Tongue (tissue), 2 donors: Measurements from ENCODE around the gene FAIM2. TPM values are rescaled to one million over a fixed set of nuclear protein-coding genes. Genes with fewer than 3 reads are reported as not detected.

Source experiments
- DNase-seq: peaks from one replicate; pipeline ENCODE4 v3.0.0-alpha.2; 2015
- total RNA-seq: library from RNA; depleted of rRNA; stranded (reverse); fragments of >200 nt; gene quantifications from one replicate; pipeline ENCODE4 v1.2.3, GENCODE V29; 2014

Gene FAIM2
- total RNA-seq, 1 donor from 2014 or later = 7.8 TPM

DNA sequence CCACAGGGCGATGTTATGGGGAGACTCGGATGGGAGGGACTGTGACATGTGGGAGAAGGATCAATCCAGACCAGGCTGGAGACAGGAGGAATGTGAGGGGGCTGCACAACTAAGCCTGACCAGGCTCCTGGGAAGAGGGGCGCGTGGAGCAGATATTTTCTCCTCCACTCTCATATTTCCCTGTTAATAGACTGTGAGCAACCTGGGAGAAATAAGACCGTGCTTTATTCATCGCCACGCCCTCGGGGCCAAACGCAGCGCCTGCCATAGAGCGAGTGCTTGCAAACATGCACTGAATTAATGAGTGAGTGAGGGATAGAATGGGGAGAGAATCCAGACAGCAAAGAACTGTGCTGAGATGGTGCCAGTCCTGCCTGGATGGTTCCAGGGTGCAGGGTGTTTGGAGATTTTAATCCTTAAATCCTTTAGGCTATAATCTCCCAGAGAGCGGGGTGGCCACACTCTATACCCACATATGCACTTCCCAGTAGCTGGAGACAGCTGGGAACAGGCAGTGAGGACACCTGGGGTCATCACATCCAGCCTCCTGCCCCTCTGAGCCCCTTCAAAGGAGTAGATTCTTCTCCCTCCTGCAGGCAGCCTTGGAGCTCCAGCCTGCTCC lies 13.6 kb upstream of the FAIM2 start:
- no peak for DNase-seq

DNA sequence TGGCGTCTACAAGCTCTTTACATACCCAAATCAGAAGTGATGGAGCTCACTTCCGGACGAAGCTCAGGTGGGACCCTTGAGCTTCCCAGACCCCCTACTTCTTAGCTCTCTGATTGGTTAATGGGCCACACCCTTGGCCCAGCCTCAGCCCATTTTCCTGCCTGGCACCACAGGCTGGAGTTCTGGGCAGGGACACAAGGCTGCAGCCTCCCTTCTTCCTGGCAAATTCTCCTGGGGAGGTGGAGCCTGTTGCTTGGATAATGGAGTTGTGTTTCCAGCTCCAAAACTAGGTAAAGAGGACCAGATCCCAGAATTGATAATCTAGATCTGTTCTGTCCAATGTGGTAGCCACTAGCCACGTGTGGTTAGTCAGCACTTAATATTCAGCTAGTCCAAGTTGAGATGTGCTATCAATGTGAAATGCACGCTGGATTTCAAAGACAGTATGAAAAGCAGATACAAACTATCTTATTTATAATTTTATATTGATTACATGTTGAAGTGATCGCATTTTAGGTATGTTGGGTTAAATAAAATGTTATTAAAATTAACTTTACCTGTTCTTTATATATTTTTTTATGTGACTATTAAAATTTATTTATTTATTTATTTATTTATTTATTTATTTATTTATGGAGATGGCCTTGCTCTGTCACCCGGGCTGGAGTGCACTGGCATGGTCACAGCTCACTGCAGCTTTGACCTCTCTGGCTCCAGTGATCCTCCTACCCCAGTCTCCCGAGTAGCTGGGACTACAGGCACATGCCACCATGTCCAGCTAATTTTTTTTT lies 12.6 kb upstream of the FAIM2 start:
- DNase-seq = no peak

DNA sequence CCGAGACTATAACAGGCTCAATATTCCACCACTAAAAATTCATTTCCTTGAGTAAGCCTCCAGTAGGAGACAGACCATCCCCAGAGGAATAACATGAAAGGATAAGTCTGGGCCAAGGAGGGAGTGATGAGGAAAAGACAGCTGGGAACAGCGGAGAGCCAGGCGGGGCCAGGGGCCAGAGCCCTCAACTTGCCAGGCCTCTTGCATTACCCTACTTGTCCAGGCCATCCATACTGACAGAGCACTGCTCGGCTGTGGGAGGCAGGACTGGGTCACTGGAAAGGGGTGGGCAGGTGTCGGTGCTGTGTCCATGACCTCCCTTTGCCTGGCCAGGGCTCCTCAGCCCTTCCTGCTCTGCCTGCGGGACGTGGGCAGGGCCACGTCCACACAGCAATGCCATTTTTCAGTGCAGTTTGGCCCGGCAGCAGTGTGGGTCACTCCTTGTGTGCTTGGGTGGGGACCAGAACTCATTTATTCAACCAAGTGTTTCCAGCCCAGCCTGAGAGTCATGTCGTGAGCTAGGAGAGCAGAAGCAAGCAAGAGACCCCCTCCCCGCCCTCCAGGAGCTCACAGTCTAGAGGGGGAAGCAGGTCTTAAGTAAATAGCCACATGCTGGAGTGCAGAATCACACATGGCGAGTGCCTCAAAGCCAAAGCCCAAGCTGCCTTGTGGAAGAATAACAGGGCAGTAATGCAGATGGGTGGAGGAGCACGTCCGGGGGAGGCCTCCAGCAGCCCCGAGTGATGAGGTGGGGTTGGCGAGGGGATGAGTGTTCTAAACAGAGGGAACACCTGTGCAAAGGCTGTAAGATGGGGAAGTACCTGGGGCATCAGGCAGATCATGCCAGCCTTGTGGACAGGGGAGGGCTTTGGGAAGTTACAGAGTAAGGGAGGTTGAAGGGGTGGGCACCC lies 8.9 kb upstream of the FAIM2 start:
- no peak for DNase-seq

DNA sequence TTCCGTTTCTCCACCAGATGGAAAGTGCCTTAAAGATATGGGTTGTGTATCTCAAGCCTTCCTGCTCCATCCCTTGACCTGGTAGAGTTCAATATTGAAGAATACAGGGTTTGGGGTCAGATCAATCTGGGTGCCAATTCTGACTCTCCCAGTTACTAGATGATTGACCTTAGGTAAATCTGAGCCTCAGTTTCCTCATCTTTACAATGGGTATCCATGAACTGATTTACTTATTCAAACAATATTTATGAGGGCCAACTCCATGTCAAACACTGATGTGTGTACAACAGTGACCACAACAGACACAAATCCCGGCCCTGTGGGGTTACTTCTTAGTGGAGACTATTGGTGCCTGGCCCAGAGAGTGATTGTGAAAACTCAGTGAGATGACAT lies 7.5 kb upstream of the FAIM2 start:
- DNase-seq = no peak

DNA sequence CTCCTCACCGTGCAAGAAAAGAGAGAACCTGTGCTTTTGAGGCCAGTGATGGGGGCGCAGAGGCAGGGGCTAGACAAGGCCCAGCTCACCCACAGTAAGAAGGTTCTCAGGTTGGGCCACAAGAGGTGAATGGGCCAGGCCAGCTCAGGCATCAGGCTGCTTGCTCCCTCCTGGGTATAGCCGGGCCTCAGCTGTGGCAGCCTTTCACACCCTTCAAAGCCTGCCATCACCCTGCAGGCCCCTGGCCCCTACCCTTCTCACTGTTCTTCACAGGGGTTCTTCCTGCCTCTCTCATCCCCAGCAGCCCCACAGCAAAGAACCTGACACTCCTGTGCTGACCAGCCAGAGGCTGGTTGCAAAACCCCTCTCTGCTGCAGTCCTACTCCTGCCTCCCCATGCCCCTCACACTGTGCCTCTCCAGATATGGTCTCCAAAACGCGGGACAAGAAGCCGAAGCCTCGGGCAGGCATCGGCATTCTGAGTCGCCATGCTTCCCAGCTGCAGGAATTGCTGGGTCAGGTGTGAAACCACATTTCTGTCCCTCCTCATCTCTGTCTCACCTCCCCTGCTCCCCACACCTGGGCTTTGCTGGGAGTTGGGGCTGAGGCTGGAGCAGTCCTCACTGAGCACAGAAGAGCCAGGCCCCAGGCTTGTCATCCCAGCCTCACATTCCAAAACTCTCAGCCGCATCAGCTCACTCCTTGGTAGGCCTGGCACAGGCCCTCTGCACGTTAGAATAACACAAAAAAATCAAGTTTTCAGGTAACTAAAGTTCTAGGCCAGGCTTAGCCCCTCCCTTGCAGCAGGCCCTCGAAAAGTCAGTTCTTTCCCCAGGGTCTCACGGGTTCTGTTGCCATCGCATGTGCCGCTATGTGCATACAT lies 6.9 kb upstream of the FAIM2 start:
- no peak for DNase-seq

DNA sequence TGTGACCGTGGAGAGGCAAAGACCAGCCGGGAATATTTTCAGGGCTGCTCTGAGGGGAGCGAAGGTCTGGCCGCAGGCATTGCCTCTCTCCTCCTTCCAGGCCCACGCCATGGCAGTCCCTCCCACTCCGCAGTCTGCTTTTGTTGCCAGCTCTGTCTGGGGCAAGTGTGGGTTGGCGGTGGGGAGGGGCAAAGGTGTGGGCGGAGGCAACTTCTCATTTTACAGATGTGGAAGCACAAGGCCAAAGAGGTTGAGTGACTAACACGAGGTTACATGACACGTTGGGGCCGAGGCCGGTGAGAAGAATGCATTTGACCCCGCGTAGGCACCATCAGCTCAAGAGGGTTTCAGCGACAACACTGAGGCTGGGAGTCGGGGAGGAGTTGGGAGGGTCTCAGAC lies 6.1 kb upstream of the FAIM2 start:
- peak; percentile 32 for DNase-seq

DNA sequence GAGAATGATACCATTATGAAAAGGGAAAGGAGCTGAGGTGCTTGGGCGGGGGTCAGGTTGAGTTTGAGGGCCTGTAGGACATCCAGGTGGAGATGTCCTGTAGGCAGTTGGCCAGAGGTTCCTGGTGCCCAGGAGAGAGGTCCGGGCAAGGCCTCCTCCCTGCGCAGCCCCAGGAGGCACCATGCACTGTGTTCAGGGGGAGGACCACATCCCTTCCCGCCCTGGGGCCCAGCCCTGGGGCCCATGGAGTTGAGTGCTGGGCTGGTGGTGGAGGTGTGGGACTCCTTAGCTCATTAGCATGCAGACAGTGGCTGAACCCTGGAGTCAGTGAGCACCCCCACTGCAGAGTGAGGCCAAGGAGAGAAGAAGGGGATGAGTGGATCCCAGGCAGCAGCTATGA lies 5.7 kb upstream of the FAIM2 start:
- DNase-seq = no peak

DNA sequence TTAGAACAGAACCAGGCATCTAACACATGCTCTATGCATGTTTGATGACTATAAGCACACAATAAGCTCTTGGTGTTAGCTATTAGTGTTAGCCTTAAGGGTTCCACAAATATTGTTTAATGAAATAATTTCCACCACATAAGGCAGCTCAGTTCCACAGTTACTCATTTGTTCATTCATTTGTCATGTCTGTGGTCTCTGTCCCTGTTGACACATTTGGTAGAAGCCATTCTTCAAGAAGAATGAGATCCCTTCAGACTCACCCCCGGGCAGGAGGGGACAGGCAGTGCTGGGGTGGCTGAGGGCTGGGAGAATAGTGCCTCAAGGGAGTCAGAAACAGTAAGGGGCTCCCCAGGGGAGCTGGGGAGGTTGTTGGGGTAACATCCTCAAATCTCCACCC lies 3.7 kb upstream of the FAIM2 start:
- DNase-seq = no peak

DNA sequence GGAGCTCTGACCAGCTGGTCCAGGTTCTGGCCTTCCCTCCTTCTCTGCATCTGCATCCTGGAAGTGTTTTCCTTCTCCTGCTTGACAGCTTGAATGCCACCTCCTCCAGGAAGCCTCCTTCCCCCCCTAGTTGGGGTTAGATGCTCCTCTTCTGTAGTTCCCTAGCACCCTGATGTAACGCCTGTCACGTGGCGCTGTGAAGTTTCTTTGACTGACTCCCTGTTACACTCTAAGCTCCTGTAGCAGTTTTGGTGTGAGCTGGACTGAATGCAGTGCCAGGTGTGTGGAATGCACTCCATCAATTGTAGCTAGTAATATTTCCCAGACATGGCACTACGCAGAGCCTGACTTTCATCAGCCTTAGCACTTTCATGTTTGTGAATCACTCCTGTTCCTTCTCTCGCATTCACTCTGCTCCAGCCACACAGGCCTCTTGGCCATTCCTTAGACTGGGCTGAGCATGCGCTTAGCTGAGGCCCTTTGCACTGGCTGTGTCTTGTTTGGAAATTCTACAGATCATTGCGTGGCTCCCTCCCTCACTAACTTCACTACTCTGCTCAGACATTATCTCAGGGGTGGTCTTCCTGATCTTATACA lies 2.1 kb upstream of the FAIM2 start:
- no peak for DNase-seq

DNA sequence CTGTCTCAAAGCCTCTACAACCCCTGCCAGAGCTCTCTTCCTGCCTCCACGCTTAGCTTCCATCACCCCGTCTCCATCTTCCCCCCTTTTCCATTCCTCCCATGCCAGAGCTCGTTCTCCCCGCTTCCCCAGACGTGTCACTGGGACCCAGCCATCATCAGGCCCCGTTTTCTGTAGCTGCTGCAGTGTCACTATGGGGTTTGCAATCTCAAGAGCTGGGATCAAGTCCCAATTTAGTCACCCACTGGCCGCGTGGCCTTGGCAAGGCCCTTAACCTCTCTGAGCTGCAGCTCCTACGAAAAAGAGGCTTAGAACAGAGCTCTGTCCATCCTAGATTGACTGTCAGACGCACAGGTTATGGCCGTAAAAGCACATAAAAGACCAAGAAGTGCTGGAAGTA lies 901 bp upstream of the FAIM2 start:
- no peak for DNase-seq

DNA sequence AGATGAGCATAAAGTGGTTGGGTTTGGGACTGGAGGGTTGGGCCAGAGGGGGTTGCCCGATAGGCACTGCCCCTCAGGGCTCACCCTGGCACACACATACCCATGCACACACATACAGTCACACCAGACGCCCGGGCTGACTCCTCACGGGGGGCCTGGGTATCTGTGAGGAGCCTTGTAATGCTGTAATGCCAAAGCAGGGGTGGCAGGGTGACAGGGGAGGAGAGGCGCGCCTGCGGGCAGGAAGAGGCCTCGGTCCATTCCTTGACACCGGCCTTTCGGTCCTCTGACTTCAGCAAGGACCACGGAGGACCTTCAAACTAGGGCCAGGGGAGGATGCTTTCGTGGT lies 375 bp downstream of the FAIM2 start:
- DNase-seq = no peak

DNA sequence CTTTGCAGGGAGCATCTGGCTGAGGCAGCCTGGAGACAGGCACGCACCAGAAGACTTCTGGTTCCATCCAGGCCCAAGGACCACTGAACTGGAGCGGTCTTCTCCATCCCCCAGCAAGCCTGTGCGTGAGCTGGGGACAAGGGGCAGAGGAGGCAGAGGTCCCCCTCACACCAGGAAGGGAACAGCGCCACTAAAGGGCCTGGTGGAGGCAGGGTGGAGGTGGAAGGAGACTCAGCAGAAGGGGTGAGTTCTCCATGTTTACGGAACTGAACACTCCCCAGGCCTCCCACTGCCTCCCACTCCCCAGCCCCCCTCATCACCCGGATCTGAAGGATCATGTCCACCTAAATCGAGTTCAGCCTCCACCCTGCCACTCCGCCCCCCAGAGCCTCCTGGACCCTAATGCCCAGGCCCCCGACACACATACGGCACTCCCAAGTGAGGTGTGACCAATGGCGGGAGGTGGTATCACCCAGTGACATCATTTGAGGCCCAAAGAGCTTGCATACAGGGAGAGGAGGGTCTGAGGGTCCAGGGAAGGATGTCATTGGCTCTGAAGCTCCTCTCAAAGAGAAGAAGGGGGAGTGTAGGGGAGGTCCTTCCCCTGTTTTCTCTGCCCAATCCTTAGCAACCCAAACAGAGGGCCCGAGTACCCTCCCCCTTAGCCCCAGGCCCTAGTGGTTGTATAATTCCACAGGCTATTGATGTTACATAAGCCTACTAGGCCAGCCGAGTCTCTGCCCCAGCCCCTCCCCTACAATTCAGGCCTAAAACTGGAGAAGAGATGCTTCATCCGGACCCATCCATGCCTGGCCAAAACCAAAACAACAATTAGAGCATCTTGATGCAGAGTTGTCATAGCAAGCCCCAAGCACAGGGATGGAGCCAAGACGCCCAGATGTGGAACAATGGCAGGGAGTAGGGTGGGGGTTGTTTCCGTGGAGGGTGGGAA lies 1.0 kb downstream of the FAIM2 start:
- DNase-seq = peak; percentile 57

DNA sequence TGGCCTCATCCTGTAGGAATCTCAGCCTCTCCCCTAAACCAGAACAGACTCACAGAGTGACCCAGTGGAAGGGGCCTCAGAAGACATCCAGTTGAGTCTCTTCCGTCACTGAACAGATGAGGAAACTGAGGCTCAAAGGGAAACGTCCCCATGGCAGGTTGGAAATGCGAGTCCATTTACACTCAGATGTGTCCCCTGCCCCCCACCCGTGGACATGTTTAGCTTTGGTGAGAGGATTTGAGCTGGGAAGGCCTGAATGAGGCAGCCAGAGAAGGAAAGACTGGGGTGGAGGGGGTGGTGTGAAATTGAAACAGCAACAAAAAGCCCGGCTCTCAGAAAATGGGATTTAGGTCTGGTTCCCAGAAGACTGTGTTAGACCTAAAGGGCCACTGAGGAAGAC lies 1.7 kb downstream of the FAIM2 start:
- no peak for DNase-seq

DNA sequence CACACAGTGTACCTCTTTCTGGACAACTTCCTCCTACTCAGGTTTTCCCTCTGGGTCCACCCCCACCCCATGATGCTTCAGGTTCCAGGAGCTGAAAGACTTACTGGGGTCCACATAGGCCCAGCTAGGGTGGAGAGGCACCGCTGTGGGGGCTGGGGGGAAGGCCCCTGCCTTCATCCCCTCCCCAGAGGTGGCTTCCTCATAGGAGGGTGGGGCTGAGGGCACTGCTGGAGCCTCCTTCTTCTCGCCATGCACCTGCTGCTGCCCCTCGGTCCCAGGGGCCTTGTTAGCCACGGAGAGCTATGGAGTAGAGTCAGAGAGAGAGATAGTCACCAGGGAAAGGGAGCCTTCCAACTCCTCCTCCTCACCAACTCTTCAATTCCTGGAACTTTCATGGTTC lies 2.7 kb downstream of the FAIM2 start:
- no peak for DNase-seq

DNA sequence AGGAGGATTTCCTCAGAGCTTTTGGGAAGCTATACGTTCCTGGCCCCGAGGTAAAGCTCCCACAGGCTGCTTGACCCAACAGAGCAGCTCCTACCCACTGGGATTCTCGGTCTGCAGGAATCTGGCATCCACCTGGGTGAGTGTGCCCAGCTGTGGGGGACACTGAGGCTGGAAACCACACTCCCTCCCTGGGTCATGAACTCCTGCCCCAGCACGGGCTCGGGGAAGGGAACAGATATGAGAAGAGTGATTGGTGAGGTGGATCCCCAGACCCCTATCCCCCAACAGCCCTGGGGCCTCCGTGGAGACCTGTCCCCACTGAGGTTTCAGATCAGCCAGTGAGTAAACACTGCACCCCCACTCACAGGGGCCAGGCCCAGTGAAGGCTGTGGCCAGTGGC lies 3.3 kb downstream of the FAIM2 start:
- DNase-seq = no peak

DNA sequence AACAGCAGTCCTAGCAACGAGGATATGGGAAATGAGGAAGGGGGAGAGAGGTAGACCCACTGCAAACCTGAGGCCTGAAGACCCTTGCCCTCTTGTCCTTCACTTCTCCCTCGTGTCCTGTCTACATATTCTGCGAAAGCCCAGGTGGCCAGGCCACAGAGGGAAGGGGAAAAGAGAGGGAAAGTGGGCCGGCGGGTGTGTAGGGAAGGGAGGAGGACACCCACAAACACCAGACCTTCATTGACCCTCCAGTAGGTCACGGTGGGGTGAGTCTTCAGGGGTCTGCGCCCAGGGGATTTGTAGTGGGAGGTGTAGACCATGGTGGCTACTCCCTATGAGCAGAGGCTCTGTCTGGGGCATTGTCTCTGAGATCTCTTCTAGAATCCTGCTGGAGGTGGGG lies 3.8 kb downstream of the FAIM2 start:
- DNase-seq = no peak

DNA sequence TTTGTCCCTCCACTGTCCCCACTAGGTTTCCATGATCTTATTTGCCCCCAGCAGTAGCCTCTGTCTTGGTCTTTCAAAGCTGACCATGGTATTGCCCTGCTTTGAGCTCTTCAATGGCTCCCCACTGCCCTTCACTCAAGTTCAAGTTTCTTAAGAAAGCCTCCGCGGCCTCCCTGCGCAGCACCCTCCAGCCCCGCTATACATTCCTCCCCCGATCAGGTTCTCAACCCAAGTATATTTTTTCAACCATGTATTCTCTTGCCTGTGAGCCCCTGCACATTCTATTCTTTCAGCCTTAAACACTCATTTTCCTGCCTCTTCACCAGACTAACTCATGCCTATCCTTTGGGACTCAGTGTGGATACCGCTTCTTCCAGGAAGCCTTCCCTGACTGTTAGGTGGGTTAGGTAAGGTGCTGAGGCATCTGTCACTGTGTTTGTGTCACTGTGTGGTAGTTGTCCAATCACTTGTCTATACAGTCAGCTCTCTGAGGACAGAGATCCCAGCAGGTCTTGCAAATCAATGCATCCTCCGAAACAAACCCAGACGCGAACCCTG lies 4.3 kb downstream of the FAIM2 start:
- DNase-seq = no peak

DNA sequence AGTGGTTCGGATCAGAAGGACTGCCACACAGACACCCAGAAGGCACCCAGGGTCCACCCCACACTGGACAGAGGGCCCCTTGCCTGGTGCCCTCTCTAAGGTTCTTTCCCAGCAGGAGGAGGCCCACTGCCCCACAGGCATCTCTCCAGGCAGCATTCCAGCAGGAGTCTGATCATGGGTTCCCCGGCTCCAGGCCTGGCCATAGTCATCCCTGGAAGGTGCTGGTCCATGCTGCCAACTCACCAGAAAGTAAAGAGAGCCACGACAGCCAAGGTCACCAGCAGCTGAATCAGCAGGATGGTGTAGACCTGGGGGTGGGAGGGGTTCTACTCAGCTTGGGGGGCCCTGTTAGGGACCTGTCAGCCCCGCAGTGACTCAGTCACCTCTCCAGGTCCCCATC lies 6.4 kb downstream of the FAIM2 start:
- DNase-seq = no peak

DNA sequence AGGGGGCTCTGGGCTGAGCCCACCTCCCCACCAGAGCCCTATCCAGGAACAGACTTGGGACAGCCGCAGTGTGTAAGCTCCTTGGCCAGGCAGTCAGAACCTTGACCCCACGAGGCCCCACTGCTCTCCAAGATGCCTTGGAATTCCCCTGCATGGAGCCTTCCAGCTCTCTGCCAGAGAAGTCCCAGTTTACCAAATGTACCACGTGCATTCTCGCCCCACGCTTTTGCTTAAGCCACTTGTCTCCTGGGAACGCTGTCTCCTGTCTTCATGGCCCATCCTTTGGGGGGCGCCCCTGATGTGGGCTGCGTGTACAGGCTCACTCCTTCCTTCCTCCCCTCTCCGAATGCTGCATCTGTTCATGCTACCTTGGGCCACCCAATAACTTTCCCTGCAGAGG lies 7.9 kb downstream of the FAIM2 start:
- DNase-seq = no peak

DNA sequence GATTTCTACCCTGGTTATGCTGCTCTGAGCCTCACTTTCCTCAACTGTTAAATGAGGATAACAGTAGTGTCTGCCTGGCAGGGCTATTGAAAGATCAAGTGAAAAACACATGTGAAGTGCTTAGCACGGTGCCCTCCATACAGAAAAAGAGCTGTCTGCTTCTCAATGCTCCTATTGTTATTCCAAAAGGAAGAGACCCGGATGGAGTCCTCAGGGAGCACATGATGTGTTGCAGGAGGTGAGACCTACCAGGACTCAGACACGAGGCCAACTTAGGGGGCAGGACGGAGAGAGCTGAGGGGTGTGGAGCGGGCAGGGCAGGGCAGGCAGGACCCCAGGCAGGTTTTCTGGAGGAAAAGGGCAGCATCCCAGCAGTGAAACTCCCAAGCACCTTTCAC lies 8.9 kb downstream of the FAIM2 start:
- no peak for DNase-seq
